Activated naive CD4-positive, alpha-beta T cell treated with anti-CD3 and anti-CD28 coated beads for 36 hours (primary cell): ENCODE measurements around the gene HDAC2. TPM values are rescaled to one million over a fixed set of nuclear protein-coding genes. Genes with fewer than 3 reads are reported as not detected.
A peak's percentile ranks its signal among the peaks of the same experiment; 100 is the strongest.
"Not testable (repeated sequence)": the region's sequence is repeated elsewhere in the genome, so short reads cannot be mapped to it uniquely, and the experiment has no call there.

Source experiments
- CTCF ChIA-PET: fragments of 350-600 bp; sonication (Branson Sonifier 250); formaldehyde crosslinking; loops from one replicate; lab custom pipeline; 2021; ENCODE audit warnings: antibody characterized with exemption; lab: Charles Lee
- DNase-seq: peaks from one replicate; pipeline ENCODE4 v3.0.0-alpha.2; 2020
- H3K27ac Mint-ChIP-seq: one replicate; pipeline ENCODE4 v1.8.0; 2021; ENCODE audit warnings: mild to moderate bottlenecking, mixed read lengths
- H3K27me3 Mint-ChIP-seq: one replicate; pipeline ENCODE4 v1.8.0; 2021; ENCODE audit warnings: low read depth, mixed read lengths
- H3K36me3 Mint-ChIP-seq: one replicate; pipeline ENCODE4 v1.8.0; 2021; ENCODE audit warnings: low read depth, mixed read lengths
- H3K4me1 Mint-ChIP-seq: one replicate; pipeline ENCODE4 v1.8.0; 2021; ENCODE audit warnings: low read depth, mixed read lengths
- H3K4me3 Mint-ChIP-seq: one replicate; pipeline ENCODE4 v1.8.0; 2021; ENCODE audit warnings: mild to moderate bottlenecking, moderate library complexity, mixed read lengths
- H3K9me3 Mint-ChIP-seq: one replicate; pipeline ENCODE4 v1.8.0; 2021; ENCODE audit warnings: mixed read lengths
- intact Hi-C: fragments of 100-400 bp; cut with micrococcal nuclease; formaldehyde crosslinking; loops from one replicate; pipeline ENCODE4 v1.15.1; 2023
- total RNA-seq, 2 experiments: library from RNA; stranded (reverse); gene quantifications; one replicate each; pipeline ENCODE4 v1.2.3, GENCODE V29; 2021

Gene HDAC2
- 10 to 100 TPM; 75.8 to 82.3 TPM for total RNA-seq

- no peaks in the 10 kb centered on the region for H3K36me3 Mint-ChIP-seq
- CTCF ChIA-PET, result interaction anchor here (0.6 to 1.7 kb wide), 2 partner anchors 8 to 10 kb away, joined by 3 to 5 read pairs; no protein-coding TSS in a partner anchor
- H3K27ac Mint-ChIP-seq, result peak within 1 kb of the TSS; percentile 95
- DNase-seq, result peak; percentile 84
- H3K27me3 Mint-ChIP-seq, result no peaks in the 10 kb centered on the region
- intact Hi-C loops, result loop anchor here (1.0 to 2.0 kb wide), 3 partner anchors 114 to 1884 kb away; partner anchors contain the start of genes FAM229B, MARCKS and TUBE1
- peaks cover 31% of the 10 kb centered on the region for H3K4me1 Mint-ChIP-seq
- H3K4me3 Mint-ChIP-seq, result peak within 1 kb of the TSS; percentile 95
- no peaks in the 10 kb centered on the region for H3K9me3 Mint-ChIP-seq
Observed at GRCh38 chr6:113970805-113971676, at the start of gene HDAC2. Gene HDAC2 (minus strand): TSS chr6:113971148. CDS start chr6:113970908, 240 bp downstream.

- intact Hi-C loops, result no loop called here
- Mint-ChIP-seq H3K9me3 (no peaks in the 10 kb centered on the region), H3K36me3 (no peaks in the 10 kb centered on the region), H3K4me3 (no peak overlapping the region), H3K27ac (no peak overlapping the region), H3K4me1 (no peaks in the 10 kb centered on the region), H3K27me3 (peaks cover 4% of the 10 kb centered on the region)
- no peak for DNase-seq
- CTCF ChIA-PET, result no interaction called here
Observed at GRCh38 chr6:114020196-114020595, 49.2 kb upstream of the HDAC2 start.

GRCh38 chr6:114017146-114017545 lies 46.2 kb upstream of the HDAC2 start:
- H3K4me1 Mint-ChIP-seq, H3K4me3 Mint-ChIP-seq: not testable (repeated sequence)

GRCh38 chr6:114014106-114014505 lies 43.2 kb upstream of the HDAC2 start:
- H3K4me3 Mint-ChIP-seq, H3K36me3 Mint-ChIP-seq, H3K27me3 Mint-ChIP-seq, H3K9me3 Mint-ChIP-seq, H3K27ac Mint-ChIP-seq, intact Hi-C loops, H3K4me1 Mint-ChIP-seq, DNase-seq, CTCF ChIA-PET: not testable (repeated sequence)

More at GRCh38 chr6:114017146-114017545, 46.2 kb upstream of the HDAC2 start:
- CTCF ChIA-PET, H3K27ac Mint-ChIP-seq, DNase-seq, H3K9me3 Mint-ChIP-seq, H3K36me3 Mint-ChIP-seq, H3K27me3 Mint-ChIP-seq, intact Hi-C loops: not testable (repeated sequence)

DNA sequence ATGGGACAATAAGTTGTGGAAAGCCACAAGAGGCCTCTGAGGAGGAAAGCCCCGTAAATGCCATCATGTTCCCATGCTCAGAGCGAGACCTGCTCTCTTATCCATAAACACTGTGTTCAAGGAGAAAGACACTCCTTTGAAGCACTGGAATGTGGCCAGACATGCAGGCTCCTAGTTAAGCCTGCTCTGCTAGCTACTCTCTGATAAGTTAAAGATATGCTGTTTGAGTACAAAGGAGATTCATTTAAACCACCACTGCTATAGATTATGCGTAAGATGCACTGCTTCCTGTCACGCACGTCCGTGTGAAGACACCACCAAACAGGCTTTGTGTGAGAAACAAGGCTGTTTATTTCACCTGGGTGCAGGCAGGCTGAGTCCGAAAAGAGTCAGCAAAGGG lies 40.5 kb upstream of the HDAC2 start:
- CTCF ChIA-PET, H3K9me3 Mint-ChIP-seq, H3K27me3 Mint-ChIP-seq, intact Hi-C loops, H3K36me3 Mint-ChIP-seq, H3K4me3 Mint-ChIP-seq: not testable (repeated sequence)
- Mint-ChIP-seq H3K27ac (peak overlapping the region; percentile 61), H3K4me1 (peaks cover 18% of the 10 kb centered on the region)
- peak; percentile 31 for DNase-seq

DNA sequence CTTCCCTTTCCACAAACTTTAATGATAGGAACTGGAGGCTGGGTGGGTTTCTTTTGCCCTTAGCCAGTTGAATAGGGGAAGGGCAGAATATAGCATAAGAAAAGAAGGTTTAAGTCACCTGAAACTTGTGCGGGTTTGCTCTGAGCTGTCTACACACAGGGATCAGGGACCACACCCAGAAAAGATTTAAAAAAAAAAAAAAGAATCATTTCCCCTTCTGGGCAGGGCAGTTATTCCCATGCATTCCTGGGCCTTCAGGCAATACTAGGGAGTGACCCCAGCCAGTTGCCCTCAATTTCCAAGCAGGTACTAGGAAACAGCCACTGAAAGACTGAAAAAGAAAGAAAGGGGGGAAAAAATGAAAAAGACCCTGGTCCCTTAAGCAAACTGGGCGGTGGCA lies 39.6 kb upstream of the HDAC2 start:
- CTCF ChIA-PET, result no interaction called here
- Mint-ChIP-seq H3K9me3 (no peaks in the 10 kb centered on the region), H3K4me1 (peaks cover 18% of the 10 kb centered on the region), H3K27ac (no peak overlapping the region), H3K36me3 (peaks cover 3% of the 10 kb centered on the region), H3K4me3 (no peak overlapping the region), H3K27me3 (no peaks in the 10 kb centered on the region)
- no peak for DNase-seq
- intact Hi-C loops, result no loop called here

GRCh38 chr6:114009192-114009591 lies 38.2 kb upstream of the HDAC2 start:
- Mint-ChIP-seq H3K4me1 (peaks cover 18% of the 10 kb centered on the region), H3K27me3 (peaks cover 5% of the 10 kb centered on the region), H3K27ac (no peak overlapping the region), H3K9me3 (no peaks in the 10 kb centered on the region), H3K36me3 (peaks cover 3% of the 10 kb centered on the region), H3K4me3 (no peak overlapping the region)
- DNase-seq, result no peak
- CTCF ChIA-PET, result no interaction called here
- intact Hi-C loops, result no loop called here

DNA sequence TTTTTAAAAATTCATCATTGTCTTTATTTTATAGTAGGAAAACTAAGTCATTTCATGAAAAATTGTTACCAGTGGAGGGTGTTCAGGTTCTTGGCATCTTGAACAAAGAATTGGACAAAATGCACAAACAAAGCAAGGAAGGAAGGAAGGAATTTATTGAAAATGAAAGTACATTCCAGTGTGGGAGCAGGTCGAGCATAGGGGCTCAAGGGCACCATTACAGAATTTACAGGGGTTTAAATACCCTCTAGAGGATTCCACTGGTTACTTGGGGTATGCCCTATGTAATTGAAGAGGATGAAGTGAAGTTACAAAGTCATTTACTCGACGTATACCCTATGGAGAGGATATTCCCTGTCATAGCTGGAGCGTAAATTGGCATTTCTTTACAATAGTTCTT lies 37.4 kb upstream of the HDAC2 start:
- no peak for DNase-seq
- H3K27me3 Mint-ChIP-seq, result peaks cover 8% of the 10 kb centered on the region
- no peak overlapping the region for H3K4me3 Mint-ChIP-seq
- H3K36me3 Mint-ChIP-seq, result peaks cover 3% of the 10 kb centered on the region
- intact Hi-C loops, result no loop called here
- no peaks in the 10 kb centered on the region for H3K9me3 Mint-ChIP-seq
- no peak overlapping the region for H3K27ac Mint-ChIP-seq
- peaks cover 18% of the 10 kb centered on the region for H3K4me1 Mint-ChIP-seq
- CTCF ChIA-PET, result no interaction called here

- CTCF ChIA-PET, result no interaction called here
- no peak overlapping the region for H3K27ac Mint-ChIP-seq
- intact Hi-C loops, result no loop called here
- H3K36me3 Mint-ChIP-seq, result peaks cover 3% of the 10 kb centered on the region
- no peak overlapping the region for H3K4me3 Mint-ChIP-seq
- H3K9me3 Mint-ChIP-seq, result no peaks in the 10 kb centered on the region
- peak; percentile 17 for DNase-seq
- peaks cover 14% of the 10 kb centered on the region for H3K27me3 Mint-ChIP-seq
- peaks cover 18% of the 10 kb centered on the region for H3K4me1 Mint-ChIP-seq
Observed at GRCh38 chr6:114007516-114007915, 36.6 kb upstream of the HDAC2 start.

GRCh38 chr6:114001354-114001753 lies 30.4 kb upstream of the HDAC2 start:
- CTCF ChIA-PET, result no interaction called here
- H3K4me1 Mint-ChIP-seq, result no peaks in the 10 kb centered on the region
- H3K27ac Mint-ChIP-seq, result no peak overlapping the region
- H3K27me3 Mint-ChIP-seq, result peaks cover 23% of the 10 kb centered on the region
- no peak for DNase-seq
- no peak overlapping the region for H3K4me3 Mint-ChIP-seq
- H3K36me3 Mint-ChIP-seq, result no peaks in the 10 kb centered on the region
- no peaks in the 10 kb centered on the region for H3K9me3 Mint-ChIP-seq
- intact Hi-C loops, result no loop called here

GRCh38 chr6:114000069-114000468 lies 29.1 kb upstream of the HDAC2 start:
- Mint-ChIP-seq H3K27ac (no peak overlapping the region), H3K4me1 (no peaks in the 10 kb centered on the region), H3K4me3 (no peak overlapping the region), H3K27me3 (peaks cover 27% of the 10 kb centered on the region), H3K36me3 (no peaks in the 10 kb centered on the region), H3K9me3 (no peaks in the 10 kb centered on the region)
- intact Hi-C loops, result no loop called here
- CTCF ChIA-PET, result no interaction called here
- DNase-seq, result no peak

- no peak for DNase-seq
- intact Hi-C loops, result no loop called here
- no peaks in the 10 kb centered on the region for H3K9me3 Mint-ChIP-seq
- no peaks in the 10 kb centered on the region for H3K4me1 Mint-ChIP-seq
- no peaks in the 10 kb centered on the region for H3K36me3 Mint-ChIP-seq
- H3K27me3 Mint-ChIP-seq, result peaks cover 21% of the 10 kb centered on the region
- no peak overlapping the region for H3K27ac Mint-ChIP-seq
- CTCF ChIA-PET, result no interaction called here
- H3K4me3 Mint-ChIP-seq, result no peak overlapping the region
Observed at GRCh38 chr6:113999284-113999683, 28.3 kb upstream of the HDAC2 start.

DNA sequence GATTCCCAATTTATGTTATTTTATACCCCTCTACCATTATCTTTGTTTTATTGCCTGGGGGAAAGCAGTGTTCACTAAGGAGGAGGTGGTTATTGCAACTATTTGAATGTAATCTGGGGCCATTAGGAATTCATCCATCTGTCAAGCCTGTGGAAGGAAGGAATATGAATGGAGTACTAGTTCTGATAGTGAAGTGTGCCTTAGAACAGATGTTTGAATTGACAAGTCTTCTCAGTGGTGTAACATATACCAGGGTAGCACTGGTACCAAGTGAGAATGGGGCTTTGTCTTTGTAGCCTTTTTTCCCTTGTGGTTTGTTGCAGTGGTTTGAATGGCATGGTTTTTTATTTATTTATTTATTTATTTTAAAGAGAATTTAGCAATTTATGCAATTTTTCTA lies 27.9 kb upstream of the HDAC2 start:
- H3K4me1 Mint-ChIP-seq, result no peaks in the 10 kb centered on the region
- no peaks in the 10 kb centered on the region for H3K36me3 Mint-ChIP-seq
- no peak for DNase-seq
- no peak overlapping the region for H3K4me3 Mint-ChIP-seq
- H3K27me3 Mint-ChIP-seq, result peaks cover 21% of the 10 kb centered on the region
- CTCF ChIA-PET, result no interaction called here
- no peak overlapping the region for H3K27ac Mint-ChIP-seq
- intact Hi-C loops, result no loop called here
- H3K9me3 Mint-ChIP-seq, result no peaks in the 10 kb centered on the region
